CD4-positive, alpha-beta T cell (primary cell): ENCODE data around the gene ITGAL. TPM values are rescaled to one million over a fixed set of nuclear protein-coding genes. Genes with fewer than 3 reads are reported as not detected.

Source experiments
- ATAC-seq: fragments of 200-7000 bp; cut with Tn5 transposase; one replicate; pipeline ENCODE4 v1.10.0; 2022; ENCODE audit warnings: mild to moderate bottlenecking; ENCODE audit not compliant: poor library complexity
- CTCF ChIA-PET: fragments of 350-600 bp; sonication (Branson Sonifier 250); formaldehyde crosslinking; loops from one replicate; lab custom pipeline; 2021; ENCODE audit warnings: antibody characterized with exemption, inconsistent platforms; lab: Charles Lee
- POLR2A ChIA-PET: fragments of 350-600 bp; sonication (Branson Sonifier 250); formaldehyde crosslinking; loops from one replicate; lab custom pipeline; 2021; ENCODE audit warnings: antibody characterized with exemption, inconsistent platforms; lab: Charles Lee
- DNase-seq, 14 experiments: peaks; one replicate each; pipeline ENCODE4 v3.0.0-alpha.2; 2013 to 2020; ENCODE audit warnings: mixed read lengths in 2 of 14
- H3K27ac ChIP-seq, 2 donors: one replicate each; pipeline versions ENCODE4 v1.5.1 to v1.7.0; 2013; ENCODE audit warnings: low read length in 2 of 2, low read depth in 1 of 2, mild to moderate bottlenecking in 1 of 2
- H3K27me3 ChIP-seq, 2 experiments: 1 replicate in 1 of 2; 2 replicates in 1 of 2; pipeline versions ENCODE4 v1.6.1 to v1.7.0; 2013; ENCODE audit warnings: low read length in 2 of 2, control low read depth in 1 of 2, mild to moderate bottlenecking in 1 of 2, moderate library complexity in 1 of 2; ENCODE audit not compliant: insufficient read depth in 2 of 2, control insufficient read depth in 1 of 2
- H3K36me3 ChIP-seq: one replicate; pipeline ENCODE4 v1.6.1; 2013; ENCODE audit warnings: low read length, control low read depth; ENCODE audit not compliant: insufficient read depth
- H3K4me1 ChIP-seq: one replicate; pipeline ENCODE4 v1.6.1; 2013; ENCODE audit warnings: low read length, control low read depth; ENCODE audit not compliant: insufficient read depth
- H3K4me3 ChIP-seq: one replicate; pipeline ENCODE4 v1.5.1; 2013; ENCODE audit warnings: mild to moderate bottlenecking, low read length, moderate library complexity
- H3K9me3 ChIP-seq, 2 experiments: 1 replicate in 1 of 2; 2 replicates in 1 of 2; pipeline versions ENCODE4 v1.6.1 to v1.7.0; 2013; ENCODE audit warnings: low read length in 2 of 2, mild to moderate bottlenecking in 2 of 2, control low read depth in 1 of 2, moderate library complexity in 1 of 2; ENCODE audit not compliant: control insufficient read depth in 1 of 2, insufficient read depth in 1 of 2
- H3K27ac Mint-ChIP-seq: one replicate; pipeline ENCODE4 v1.8.0; 2020; ENCODE audit warnings: mixed read lengths
- H3K27me3 Mint-ChIP-seq: one replicate; pipeline ENCODE4 v1.8.0; 2021; ENCODE audit warnings: mixed read lengths
- H3K36me3 Mint-ChIP-seq: one replicate; pipeline ENCODE4 v1.8.0; 2021; ENCODE audit warnings: low read depth, mixed read lengths
- H3K4me1 Mint-ChIP-seq: one replicate; pipeline ENCODE4 v1.8.0; 2021; ENCODE audit warnings: low read depth, mixed read lengths
- H3K4me3 Mint-ChIP-seq: one replicate; pipeline ENCODE4 v1.8.0; 2020; ENCODE audit warnings: mild to moderate bottlenecking, mixed read lengths
- H3K9me3 Mint-ChIP-seq: one replicate; pipeline ENCODE4 v1.8.0; 2020; ENCODE audit warnings: mixed read lengths
- intact Hi-C, 2 experiments: fragments of 100-400 bp; cut with DNase I in 1 of 2; cut with micrococcal nuclease in 1 of 2; formaldehyde crosslinking; loops; one replicate each; pipeline versions ENCODE4 v1.15.1 to v1.9.0; 2023 to 2025; cut with DNase I, micrococcal nuclease
- polyA plus RNA-seq, 2 donors: library from polyadenylated mRNA; unstranded; fragments of 120-200 nt; gene quantifications; one replicate each; pipeline ENCODE4 v1.2.1, GENCODE V29; 2013
- total RNA-seq, 174 experiments: library from RNA in 2 of 174; stranded (reverse) in 2 of 174; gene quantifications; one replicate each; pipeline ENCODE4 v1.2.3 and lab custom pipeline; 2021 to 2026
- TF ChIP-seq, protein P1 (sequence below): fragments of 200-600 bp; IDR thresholded peaks from one replicate; pipeline ENCODE4 v1.8.0; 2022; ENCODE audit warnings: antibody characterized with exemption, mild to moderate bottlenecking

The ITGAL gene
- 100 to 1,000 TPM; 186 to 187 TPM for total RNA-seq
- 244 TPM for polyA plus RNA-seq (2013, experiment 1 of 2)
- 268 TPM for polyA plus RNA-seq (2013, experiment 2 of 2)
- total RNA-seq (lab: John Stamatoyannopoulos, UW), result 51.3 to 855 (median 343) reads per million in 172 experiments

GRCh38 chr16:30472328-30472942 lies at the start of gene ITGAL:
ITGAL (plus strand) TSS chr16:30472742; CDS start chr16:30472838, 96 bp downstream.
- H3K27me3 ChIP-seq, result no peaks in the 10 kb centered on the region
- H3K4me3 ChIP-seq, result peak within 1 kb of the TSS; percentile 83
- intact Hi-C loops, result loop anchor here (1.0 to 5.0 kb wide), 5 partner anchors 14 to 42 kb away; partner anchors contain the start of gene DCTPP1 (in 2 of the 2)
- Mint-ChIP-seq H3K27me3 (no peaks in the 10 kb centered on the region), H3K4me3 (peak within 1 kb of the TSS; percentile 96), H3K36me3 (peaks cover 48% of the 10 kb centered on the region), H3K27ac (peak within 1 kb of the TSS; percentile 90), H3K4me1 (peaks cover 70% of the 10 kb centered on the region), H3K9me3 (no peaks in the 10 kb centered on the region)
- no peaks in the 10 kb centered on the region for H3K9me3 ChIP-seq
- TF ChIP-seq, protein P1, sequence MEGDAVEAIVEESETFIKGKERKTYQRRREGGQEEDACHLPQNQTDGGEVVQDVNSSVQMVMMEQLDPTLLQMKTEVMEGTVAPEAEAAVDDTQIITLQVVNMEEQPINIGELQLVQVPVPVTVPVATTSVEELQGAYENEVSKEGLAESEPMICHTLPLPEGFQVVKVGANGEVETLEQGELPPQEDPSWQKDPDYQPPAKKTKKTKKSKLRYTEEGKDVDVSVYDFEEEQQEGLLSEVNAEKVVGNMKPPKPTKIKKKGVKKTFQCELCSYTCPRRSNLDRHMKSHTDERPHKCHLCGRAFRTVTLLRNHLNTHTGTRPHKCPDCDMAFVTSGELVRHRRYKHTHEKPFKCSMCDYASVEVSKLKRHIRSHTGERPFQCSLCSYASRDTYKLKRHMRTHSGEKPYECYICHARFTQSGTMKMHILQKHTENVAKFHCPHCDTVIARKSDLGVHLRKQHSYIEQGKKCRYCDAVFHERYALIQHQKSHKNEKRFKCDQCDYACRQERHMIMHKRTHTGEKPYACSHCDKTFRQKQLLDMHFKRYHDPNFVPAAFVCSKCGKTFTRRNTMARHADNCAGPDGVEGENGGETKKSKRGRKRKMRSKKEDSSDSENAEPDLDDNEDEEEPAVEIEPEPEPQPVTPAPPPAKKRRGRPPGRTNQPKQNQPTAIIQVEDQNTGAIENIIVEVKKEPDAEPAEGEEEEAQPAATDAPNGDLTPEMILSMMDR, result no peak
- DNase-seq (peak; percentile 63 to 96 (median 80)), ATAC-seq (peak; percentile 83)
- H3K36me3 ChIP-seq, result peaks cover 26% of the 10 kb centered on the region
- CTCF ChIA-PET, result interaction anchor here (1.1 to 3.4 kb wide), 4 partner anchors 13 to 63 kb away, joined by 3 to 22 read pairs (median 6); partner anchors contain the start of gene DCTPP1
- H3K4me1 ChIP-seq, result peaks cover 81% of the 10 kb centered on the region
- POLR2A ChIA-PET, result interaction anchor here (0.6 to 7.1 kb wide), 22 partner anchors 8 to 289 kb away, joined by 3 to 170 read pairs (median 8); partner anchors contain the start of genes CORO1A, DCTPP1, FBRS and SEPHS2
- H3K27ac ChIP-seq, result peak within 1 kb of the TSS; percentile 75 to 94

DNA sequence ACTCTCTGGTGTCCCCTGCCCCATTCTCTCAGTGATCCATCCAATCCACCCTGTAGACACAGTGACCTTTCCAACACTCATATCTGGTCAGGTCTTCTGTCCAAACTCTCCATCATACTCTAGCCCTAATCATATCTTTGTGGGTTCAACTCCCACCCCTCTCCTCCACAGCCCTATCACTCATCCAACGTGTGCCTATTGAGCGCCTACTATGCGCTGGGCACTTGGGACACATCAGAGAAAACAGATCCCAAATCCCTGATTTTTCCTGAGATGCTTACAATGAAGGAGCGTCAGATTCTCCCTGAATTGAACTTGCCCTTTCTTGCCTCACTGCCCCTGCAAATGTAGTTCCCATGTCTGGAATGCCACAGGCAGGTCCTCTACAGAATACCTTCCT lies 44.5 kb upstream of the ITGAL start:
- intact Hi-C loops, result loop anchor here in 1 of 2 experiments (10.0 kb wide), 1 partner anchor 267 kb away; the partner anchor contains the start of gene SRCAP
- H3K4me3 Mint-ChIP-seq, result peak overlapping the region; percentile 30
- no peak for DNase-seq
- no peak for ATAC-seq
- H3K27ac ChIP-seq, result no peak overlapping the region
- no peaks in the 10 kb centered on the region for H3K9me3 ChIP-seq
- H3K27me3 ChIP-seq, result no peaks in the 10 kb centered on the region
- TF ChIP-seq, protein P1, result no peak
- H3K27me3 Mint-ChIP-seq, result no peaks in the 10 kb centered on the region
- no peaks in the 10 kb centered on the region for H3K9me3 Mint-ChIP-seq
- ChIA-PET CTCF (no interaction called here), POLR2A (no interaction called here)
- peaks cover 35% of the 10 kb centered on the region for H3K36me3 ChIP-seq
- no peak overlapping the region for H3K4me3 ChIP-seq
- peak overlapping the region; percentile 21 for H3K27ac Mint-ChIP-seq
- H3K36me3 Mint-ChIP-seq, result peaks cover 36% of the 10 kb centered on the region
- H3K4me1 ChIP-seq, result peaks cover 30% of the 10 kb centered on the region
- H3K4me1 Mint-ChIP-seq, result peaks cover 9% of the 10 kb centered on the region

GRCh38 chr16:30429418-30429677 lies 43.2 kb upstream of the ITGAL start:
- no peaks in the 10 kb centered on the region for H3K9me3 Mint-ChIP-seq
- Histone ChIP-seq H3K9me3 (no peaks in the 10 kb centered on the region), H3K36me3 (peaks cover 23% of the 10 kb centered on the region), H3K4me3 (peak overlapping the region; percentile 97), H3K27me3 (no peaks in the 10 kb centered on the region), H3K4me1 (peaks cover 33% of the 10 kb centered on the region), H3K27ac (peak overlapping the region; percentile 67 to 81)
- POLR2A ChIA-PET, result interaction anchor here (0.6 to 2.9 kb wide), 47 partner anchors 8 to 753 kb away, joined by 3 to 119 read pairs (median 6); partner anchors contain the start of genes ALDOA, CD2BP2, CORO1A and FBRS
- CTCF ChIA-PET, result interaction anchor here (0.6 to 2.4 kb wide), 43 partner anchors 9 to 338 kb away, joined by 3 to 28 read pairs (median 6); partner anchors contain the start of genes ITGAL, SEPHS2, SEPTIN1 and SRCAP
- no peak overlapping the region for H3K27ac Mint-ChIP-seq
- H3K27me3 Mint-ChIP-seq, result no peaks in the 10 kb centered on the region
- no peak overlapping the region for H3K4me3 Mint-ChIP-seq
- TF ChIP-seq, protein P1, result no peak
- no peak for ATAC-seq
- H3K4me1 Mint-ChIP-seq, result peaks cover 17% of the 10 kb centered on the region
- peaks cover 23% of the 10 kb centered on the region for H3K36me3 Mint-ChIP-seq
- intact Hi-C loops, result loop anchor here in 1 of 2 experiments (1.0 to 10.0 kb wide), 2 partner anchors 46 to 265 kb away; partner anchors contain the start of gene SRCAP
- DNase-seq, result no peak
